Right lobe of liver (tissue), 6 donors: Measurements from ENCODE around the gene TCEA3. TPM values are rescaled to one million over a fixed set of nuclear protein-coding genes. Genes with fewer than 3 reads are reported as not detected.

Experiments
- ATAC-seq, 4 donors: fragments of 200-7000 bp; cut with Tn5 transposase; one replicate each; pipeline ENCODE4 v1.9.1; 2020; ENCODE audit warnings: mild to moderate bottlenecking in 4 of 4, moderate library complexity in 4 of 4
- DNase-seq, 3 donors: peaks; one replicate each; pipeline ENCODE4 v3.0.0-alpha.2; 2020
- H3K27ac ChIP-seq, 3 donors: fragments of 200-600 bp; one replicate each; pipeline ENCODE4 v1.8.0; 2022
- H3K27me3 ChIP-seq, 2 donors: fragments of 200-600 bp; one replicate each; pipeline ENCODE4 v1.8.0; 2022
- H3K36me3 ChIP-seq, 4 donors: fragments of 200-600 bp; sonication (generic) in 1 of 4; one replicate each; pipeline versions ENCODE4 v1.5.1 to v1.8.0; 2017 to 2022; ENCODE audit warnings: control low read depth in 1 of 4
- H3K4me1 ChIP-seq, 4 donors: fragments of 200-600 bp; sonication (generic) in 1 of 4; one replicate each; pipeline versions ENCODE4 v1.5.1 to v1.8.0; 2017 to 2022; ENCODE audit warnings: control low read depth in 1 of 4
- H3K4me3 ChIP-seq, 3 donors: fragments of 200-600 bp; one replicate each; pipeline ENCODE4 v1.8.0; 2022
- H3K9me3 ChIP-seq, 4 donors: fragments of 200-600 bp; sonication (generic) in 1 of 4; one replicate each; pipeline versions ENCODE4 v1.5.1 to v1.8.0; 2017 to 2022; ENCODE audit warnings: control low read depth in 1 of 4
- POLR2A ChIP-seq: fragments of 450-650 bp; IDR thresholded peaks from one replicate; pipeline ENCODE4 v1.6.1; 2017; ENCODE audit warnings: antibody characterized with exemption, mild to moderate bottlenecking
- WGBS: methylation state at CpG from one replicate; pipeline ENCODE4 v1.1.6; 2018; ENCODE audit warnings: low coverage, low lambda C conversion rate; ENCODE audit not compliant: insufficient coverage; ENCODE audit errors: missing lambda C conversion rate; 5-methylcytosine and 5-hydroxymethylcytosine counted together
- intact Hi-C, 2 donors: fragments of 100-400 bp; cut with DNase I; formaldehyde crosslinking; loops; one replicate each; pipeline versions ENCODE4 v1.11.2 to v1.14.1; 2022
- total RNA-seq, 6 experiments: library from RNA; depleted of rRNA in 2 of 6; stranded (reverse); fragments of >200 nt in 2 of 6; fragmentation: NEBNext Ultra II Directional in 3 of 6; extraction: Animal tissue kit (Norgen Biotek cat#: 25700) in 3 of 6; gene quantifications; one replicate each; pipeline versions ENCODE4 v1.1.0 to v1.2.4, GENCODE V29; 2016 to 2023
- TF ChIP-seq, protein P1 (sequence below), 4 donors: fragments of 200-600 bp in 3 of 4; fragments of 450-650 bp in 1 of 4; IDR thresholded peaks; one replicate each; pipeline versions ENCODE4 v1.5.1 to v1.8.0; 2016 to 2022; ENCODE audit warnings: antibody characterized with exemption in 4 of 4, mild to moderate bottlenecking in 2 of 4
- donor health status: DM: no; HTN: yes; CAD: no.
- donor health status: DM: no; HTN: no; CAD: no.
- donor health status: DM: no; HTN: no; CAD: no.
- donor health status: DM: no; HTN: yes; CAD: no.
- donor health status: DM: no; HTN: yes; CAD: no.

The TCEA3 gene
- total RNA-seq, 6 experiments from 2014 or later = 53.3 to 94.0 (median 63.2) TPM

GRCh38 chr1:23423415-23424292 is 894 bp downstream of the TCEA3 start:
- WGBS = 5% methylated on average over 35 of the region's 46 CpGs
- peaks cover 0 to 41% (median 21%) of the 10 kb centered on the region in 4 donors for H3K4me1 ChIP-seq
- H3K27me3 ChIP-seq = no peaks in the 10 kb centered on the region
- TF ChIP-seq, protein P1, sequence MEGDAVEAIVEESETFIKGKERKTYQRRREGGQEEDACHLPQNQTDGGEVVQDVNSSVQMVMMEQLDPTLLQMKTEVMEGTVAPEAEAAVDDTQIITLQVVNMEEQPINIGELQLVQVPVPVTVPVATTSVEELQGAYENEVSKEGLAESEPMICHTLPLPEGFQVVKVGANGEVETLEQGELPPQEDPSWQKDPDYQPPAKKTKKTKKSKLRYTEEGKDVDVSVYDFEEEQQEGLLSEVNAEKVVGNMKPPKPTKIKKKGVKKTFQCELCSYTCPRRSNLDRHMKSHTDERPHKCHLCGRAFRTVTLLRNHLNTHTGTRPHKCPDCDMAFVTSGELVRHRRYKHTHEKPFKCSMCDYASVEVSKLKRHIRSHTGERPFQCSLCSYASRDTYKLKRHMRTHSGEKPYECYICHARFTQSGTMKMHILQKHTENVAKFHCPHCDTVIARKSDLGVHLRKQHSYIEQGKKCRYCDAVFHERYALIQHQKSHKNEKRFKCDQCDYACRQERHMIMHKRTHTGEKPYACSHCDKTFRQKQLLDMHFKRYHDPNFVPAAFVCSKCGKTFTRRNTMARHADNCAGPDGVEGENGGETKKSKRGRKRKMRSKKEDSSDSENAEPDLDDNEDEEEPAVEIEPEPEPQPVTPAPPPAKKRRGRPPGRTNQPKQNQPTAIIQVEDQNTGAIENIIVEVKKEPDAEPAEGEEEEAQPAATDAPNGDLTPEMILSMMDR (IDR thresholded peaks at IDR 0.05) = no peak
- peak; percentile 68 for TF ChIP-seq POLR2A
- no peaks in the 10 kb centered on the region for H3K9me3 ChIP-seq
- DNase-seq (peak; percentile 85 to 96 (median 95)), ATAC-seq (peak; percentile 69 to 87 (median 78))
- peak overlapping the region; percentile 59 to 79 (median 74) for H3K27ac ChIP-seq
- no peaks in the 10 kb centered on the region for H3K36me3 ChIP-seq
- intact Hi-C loops = loop anchor here in 1 of 2 donors (10.0 kb wide), 1 partner anchor 61 kb away; the partner anchor contains the start of gene ASAP3
- peak overlapping the region; percentile 70 to 87 (median 80) for H3K4me3 ChIP-seq

DNA sequence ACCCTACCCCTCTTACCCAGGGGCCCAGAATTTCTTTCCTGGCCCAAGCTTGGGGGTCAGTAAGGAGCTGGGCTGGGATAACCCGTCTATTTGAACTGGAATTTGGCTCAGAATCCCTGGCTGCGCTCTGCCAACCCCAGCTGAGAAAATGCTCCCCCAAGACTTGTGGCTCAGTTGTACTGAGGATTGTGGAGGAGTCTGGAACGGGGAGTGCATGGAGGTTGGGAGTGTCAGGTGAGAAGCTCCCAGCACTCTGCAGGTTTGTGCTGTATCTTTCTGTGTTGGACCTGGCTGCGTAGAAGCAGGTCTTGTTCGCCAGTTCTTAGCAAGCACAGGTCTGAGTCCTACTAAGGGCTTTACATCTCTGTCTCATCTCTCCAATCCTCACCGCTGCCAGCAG is 1.6 kb downstream of the TCEA3 start:
- Histone ChIP-seq H3K36me3 (no peaks in the 10 kb centered on the region), H3K4me3 (peak overlapping the region; percentile 70 to 87 (median 80)), H3K4me1 (peaks cover 0 to 39% (median 21%) of the 10 kb centered on the region in 4 donors), H3K9me3 (no peaks in the 10 kb centered on the region), H3K27me3 (no peaks in the 10 kb centered on the region), H3K27ac (peak overlapping the region; percentile 59 to 79 (median 74))
- ATAC-seq = no peak
- intact Hi-C loops = loop anchor here in 1 of 2 donors (10.0 kb wide), 1 partner anchor 62 kb away; the partner anchor contains the start of gene ASAP3
- TF ChIP-seq, protein P1 (IDR thresholded peaks at IDR 0.05) = no peak
- TF ChIP-seq POLR2A = no peak
- no peak for DNase-seq
- 39% methylated on average over 2 of the region's 6 CpGs for WGBS

DNA sequence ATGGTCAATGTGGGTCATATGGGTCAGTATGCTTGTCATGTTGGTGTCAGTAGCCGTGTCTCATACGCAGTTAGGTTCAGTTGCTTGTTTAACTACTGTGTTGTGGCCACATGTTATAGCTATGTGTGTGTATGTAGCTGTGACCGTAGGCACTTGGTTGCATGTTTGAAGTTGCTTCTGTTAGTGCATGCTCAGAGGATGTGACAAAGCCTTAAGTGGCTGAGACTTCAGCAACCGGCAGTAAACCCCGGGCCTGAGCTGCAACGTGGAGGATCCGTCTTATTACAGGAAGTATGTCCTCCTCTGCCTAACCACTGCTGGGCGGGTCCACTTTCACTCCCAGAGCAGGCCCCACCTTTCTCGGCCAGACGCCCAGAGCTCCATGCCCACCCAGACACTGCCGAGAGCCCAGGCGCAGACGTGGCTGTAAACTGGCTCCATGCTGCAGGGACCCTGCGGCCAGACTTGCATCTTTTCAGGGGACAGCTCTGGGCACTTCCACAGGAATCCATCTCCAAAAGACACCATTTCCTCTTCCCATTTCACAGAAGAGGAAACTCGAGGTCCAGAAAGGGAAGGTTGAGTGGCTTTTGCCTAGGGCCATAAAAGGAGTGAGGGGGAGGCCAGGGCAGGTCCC is 2.2 kb downstream of the TCEA3 start:
- peak; percentile 26 to 59 (median 46) for ATAC-seq
- intact Hi-C loops = loop anchor here in 1 of 2 donors (10.0 kb wide), 1 partner anchor 62 kb away; the partner anchor contains the start of gene ASAP3
- no peaks in the 10 kb centered on the region for H3K9me3 ChIP-seq
- peak overlapping the region; percentile 10 to 87 (median 80) for H3K4me3 ChIP-seq
- H3K27ac ChIP-seq = peak overlapping the region; percentile 14 to 79 (median 74)
- peak; percentile 76 to 86 (median 83) for DNase-seq
- TF ChIP-seq, protein P1 (IDR thresholded peaks at IDR 0.05) = no peak
- TF ChIP-seq POLR2A = peak; percentile 18
- H3K27me3 ChIP-seq = no peaks in the 10 kb centered on the region
- peaks cover 0 to 2% (median under 1%) of the 10 kb centered on the region in 4 donors for H3K36me3 ChIP-seq
- WGBS = 10% methylated on average over 14 of the region's 15 CpGs
- peaks cover 0 to 43% (median 21%) of the 10 kb centered on the region in 4 donors for H3K4me1 ChIP-seq

DNA sequence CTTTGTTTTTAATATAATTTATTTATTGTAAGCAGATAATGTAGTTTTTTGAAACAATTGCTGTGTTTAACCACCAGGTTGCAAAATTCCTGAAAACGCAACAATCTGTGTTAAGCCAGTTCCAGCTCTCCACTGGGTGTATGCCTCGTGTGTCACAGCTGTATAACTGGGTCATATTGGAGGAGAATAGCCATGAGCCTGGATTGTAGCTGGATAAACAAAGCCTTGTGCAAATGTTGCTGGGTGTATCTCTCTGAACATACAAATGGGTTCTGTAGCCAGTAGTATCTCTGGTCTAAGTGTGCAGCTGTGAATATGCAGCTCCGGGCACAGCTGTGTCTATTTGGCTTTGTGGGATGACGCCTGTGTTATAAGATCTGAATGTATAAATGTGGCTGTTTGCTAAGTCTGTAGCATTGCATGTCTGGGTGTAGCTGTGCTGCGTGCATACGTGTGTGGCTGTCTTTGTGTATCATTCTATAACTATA is 2.8 kb downstream of the TCEA3 start:
- intact Hi-C loops = loop anchor here in 1 of 2 donors (10.0 kb wide), 1 partner anchor 63 kb away; the partner anchor contains the start of gene ASAP3
- no peaks in the 10 kb centered on the region for H3K9me3 ChIP-seq
- H3K4me1 ChIP-seq = peaks cover 0 to 44% (median 21%) of the 10 kb centered on the region in 4 donors
- TF ChIP-seq POLR2A = no peak
- TF ChIP-seq, protein P1 (IDR thresholded peaks at IDR 0.05) = peak; percentile 9 to 49 (median 24)
- H3K36me3 ChIP-seq = peaks cover 0 to 8% (median 3%) of the 10 kb centered on the region in 4 donors
- no peaks in the 10 kb centered on the region for H3K27me3 ChIP-seq
- WGBS = 25% methylated on average over 6 of the region's 6 CpGs
- H3K4me3 ChIP-seq = peak overlapping the region in 2 of 3 donors; percentile 80 to 87
- peak overlapping the region in 2 of 3 donors; percentile 25 to 79 for H3K27ac ChIP-seq
- DNase-seq (peak in 1 of 3 donors; percentile 73), ATAC-seq (peak; percentile 33 to 52 (median 45))
